Medulla oblongata (tissue), 1 donor: ENCODE data around the gene GABBR2.
A peak's percentile ranks its signal among the peaks of the same experiment; 100 is the strongest.

Source experiments
- DNase-seq: peaks from one replicate; pipeline ENCODE4 v3.0.0-alpha.2; 2015; ENCODE audit errors: extremely low spot score

Gene GABBR2

GRCh38 chr9:98370300-98370975, 338.3 kb downstream of the GABBR2 start:
- no peak for DNase-seq

- DNase-seq: no peak
Measured at GRCh38 chr9:98369896-98370295, 338.8 kb downstream of the GABBR2 start.

- DNase-seq: no peak
Measured at GRCh38 chr9:98369471-98369870, 339.3 kb downstream of the GABBR2 start.

GRCh38 chr9:98369066-98369425, 339.7 kb downstream of the GABBR2 start:
- no peak for DNase-seq

GRCh38 chr9:98368366-98369065, 340.2 kb downstream of the GABBR2 start:
- DNase-seq: no peak

GRCh38 chr9:98367923-98368322, 340.8 kb downstream of the GABBR2 start:
- DNase-seq: no peak

- no peak for DNase-seq
Measured at GRCh38 chr9:98367371-98367900, 341.3 kb downstream of the GABBR2 start.

GRCh38 chr9:98365781-98366180, 343.0 kb downstream of the GABBR2 start:
- peak; percentile 8 for DNase-seq

GRCh38 chr9:98365227-98365669, 343.5 kb downstream of the GABBR2 start:
- DNase-seq: no peak

- no peak for DNase-seq
Measured at GRCh38 chr9:98364086-98364485, 344.6 kb downstream of the GABBR2 start.

GRCh38 chr9:98363644-98364043, 345.1 kb downstream of the GABBR2 start:
- DNase-seq: no peak

- DNase-seq: no peak
Measured at GRCh38 chr9:98362624-98363252, 346.0 kb downstream of the GABBR2 start.

GRCh38 chr9:98361645-98362044, 347.1 kb downstream of the GABBR2 start:
- DNase-seq: no peak

GRCh38 chr9:98360176-98360708, 348.5 kb downstream of the GABBR2 start:
- no peak for DNase-seq

GRCh38 chr9:98359569-98359968, 349.2 kb downstream of the GABBR2 start:
- no peak for DNase-seq

- DNase-seq: no peak
Measured at GRCh38 chr9:98357921-98358535, 350.7 kb downstream of the GABBR2 start.

- DNase-seq: no peak
Measured at GRCh38 chr9:98356953-98357690, 351.6 kb downstream of the GABBR2 start.

- no peak for DNase-seq
Measured at GRCh38 chr9:98356326-98356725, 352.4 kb downstream of the GABBR2 start.

GRCh38 chr9:98351370-98351769, 357.4 kb downstream of the GABBR2 start:
- no peak for DNase-seq

GRCh38 chr9:98347642-98348041, 361.1 kb downstream of the GABBR2 start:
- DNase-seq: no peak

- DNase-seq: no peak
Measured at GRCh38 chr9:98345011-98345410, 363.7 kb downstream of the GABBR2 start.
